Psoas muscle (tissue), 8 donors: ENCODE data around the gene POC1A. TPM values are rescaled to one million over a fixed set of nuclear protein-coding genes. Genes with fewer than 3 reads are reported as not detected.

Experiments used
- ATAC-seq, 4 donors: fragments of 200-7000 bp; cut with Tn5 transposase; one replicate each; pipeline ENCODE4 v1.9.1; 2020; ENCODE audit warnings: moderate library complexity in 3 of 4, mild to moderate bottlenecking in 2 of 4
- DNase-seq, 2 donors: peaks; one replicate each; pipeline ENCODE4 v3.0.0-alpha.2; 2020
- H3K27ac ChIP-seq: fragments of 200-600 bp; one replicate; pipeline ENCODE4 v1.8.0; 2022
- H3K27me3 ChIP-seq, 3 donors: fragments of 200-600 bp in 1 of 3; one replicate each; pipeline versions ENCODE4 v1.6.1 to v1.8.0; 2013 to 2022; ENCODE audit warnings: low read length in 2 of 3, mild to moderate bottlenecking in 2 of 3, moderate library complexity in 1 of 3; ENCODE audit not compliant: insufficient read depth in 3 of 3
- H3K36me3 ChIP-seq, 2 donors: fragments of 200-600 bp in 1 of 2; one replicate each; pipeline versions ENCODE4 v1.6.1 to v1.8.0; 2013 to 2022; ENCODE audit warnings: low read depth in 1 of 2, mild to moderate bottlenecking in 1 of 2, moderate library complexity in 1 of 2; ENCODE audit not compliant: insufficient read depth in 1 of 2
- H3K4me1 ChIP-seq: fragments of 200-600 bp; one replicate; pipeline ENCODE4 v1.8.0; 2022
- H3K4me3 ChIP-seq: fragments of 200-600 bp; one replicate; pipeline ENCODE4 v1.8.0; 2022; ENCODE audit warnings: mild to moderate bottlenecking
- H3K9me3 ChIP-seq: fragments of 200-600 bp; one replicate; pipeline ENCODE4 v1.8.0; 2022
- WGBS, 3 donors: extraction: QIAGEN DNeasy Blood & Tissue Kit; methylation state at CpG; one replicate each; pipeline versions ENCODE4 v1.1.6 to v1.1.7; 2013; 5-methylcytosine and 5-hydroxymethylcytosine counted together
- intact Hi-C, 2 donors: fragments of 100-400 bp; cut with DNase I; formaldehyde crosslinking; loops; one replicate each; pipeline versions ENCODE4 v1.11.0 to v1.14.2; 2022
- polyA plus RNA-seq, 3 donors: library from polyadenylated mRNA; stranded (reverse); fragments of 200-250 nt; gene quantifications; one replicate each; pipeline ENCODE4 v1.2.3, GENCODE V29; 2013
- total RNA-seq, 4 donors: library from RNA; stranded (reverse); fragmentation: NEBNext Ultra II Directional in 2 of 4; extraction: Animal tissue kit (Norgen Biotek cat#: 25700) in 2 of 4; gene quantifications; one replicate each; pipeline versions ENCODE4 v1.2.1 to v1.2.4, GENCODE V29; 2021 to 2023
- TF ChIP-seq, protein P1 (sequence below): fragments of 200-600 bp; IDR thresholded peaks from one replicate; pipeline ENCODE4 v1.8.0; 2022; ENCODE audit warnings: antibody characterized with exemption
- donor health status: healthy with polysubstance abuse.
- donor health status: DM: no; HTN: no; CAD: no; lungs with moderate emphysema.
- donor health status: Bipolar disorder and iron deficiency.
- donor health status: healthy.
- donor health status: DM: yes; HTN: yes; CAD: no.
- donor health status: DM: no; HTN: no; CAD: no.
- donor health status: DM: no; HTN: no; CAD: no.
- donor health status: DM: yes; HTN: yes; CAD: no.

POC1A gene
- total and polyA plus RNA-seq, 7 donors = 0.87 to 3.2 (median 1.7) TPM

DNA sequence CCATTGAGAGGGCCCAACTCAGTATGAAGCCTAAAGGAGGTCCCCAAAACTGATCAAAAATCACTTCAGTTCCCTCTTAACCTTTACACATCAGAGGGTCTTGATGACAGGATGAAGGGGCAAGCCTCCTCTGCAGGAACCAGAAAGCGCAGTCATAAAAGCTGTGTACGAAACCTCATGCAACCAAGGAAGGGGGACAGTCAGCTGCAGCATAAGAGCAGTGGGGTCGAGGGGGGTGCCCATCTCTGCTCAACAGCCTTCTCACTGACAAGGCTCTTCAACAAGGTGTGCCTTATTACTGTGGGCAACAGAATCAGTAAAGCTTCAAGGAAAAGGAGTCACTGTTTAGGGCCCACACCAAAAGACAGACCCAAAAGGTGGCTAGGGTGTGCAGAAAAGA lies 3.9 kb downstream of the POC1A start:
- Histone ChIP-seq H3K27ac (no peak overlapping the region), H3K4me3 (no peak overlapping the region), H3K9me3 (no peaks in the 10 kb centered on the region), H3K4me1 (peaks cover 10% of the 10 kb centered on the region), H3K36me3 (no peaks in the 10 kb centered on the region), H3K27me3 (no peaks in the 10 kb centered on the region)
- TF ChIP-seq, protein P1, sequence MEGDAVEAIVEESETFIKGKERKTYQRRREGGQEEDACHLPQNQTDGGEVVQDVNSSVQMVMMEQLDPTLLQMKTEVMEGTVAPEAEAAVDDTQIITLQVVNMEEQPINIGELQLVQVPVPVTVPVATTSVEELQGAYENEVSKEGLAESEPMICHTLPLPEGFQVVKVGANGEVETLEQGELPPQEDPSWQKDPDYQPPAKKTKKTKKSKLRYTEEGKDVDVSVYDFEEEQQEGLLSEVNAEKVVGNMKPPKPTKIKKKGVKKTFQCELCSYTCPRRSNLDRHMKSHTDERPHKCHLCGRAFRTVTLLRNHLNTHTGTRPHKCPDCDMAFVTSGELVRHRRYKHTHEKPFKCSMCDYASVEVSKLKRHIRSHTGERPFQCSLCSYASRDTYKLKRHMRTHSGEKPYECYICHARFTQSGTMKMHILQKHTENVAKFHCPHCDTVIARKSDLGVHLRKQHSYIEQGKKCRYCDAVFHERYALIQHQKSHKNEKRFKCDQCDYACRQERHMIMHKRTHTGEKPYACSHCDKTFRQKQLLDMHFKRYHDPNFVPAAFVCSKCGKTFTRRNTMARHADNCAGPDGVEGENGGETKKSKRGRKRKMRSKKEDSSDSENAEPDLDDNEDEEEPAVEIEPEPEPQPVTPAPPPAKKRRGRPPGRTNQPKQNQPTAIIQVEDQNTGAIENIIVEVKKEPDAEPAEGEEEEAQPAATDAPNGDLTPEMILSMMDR = no peak
- intact Hi-C loops = no loop called here
- no peak for DNase-seq
- 84 to 98% (median 97%) methylated on average over 3 of the region's 3 CpGs for WGBS, 3 donors
- ATAC-seq = no peak

GRCh38 chr3:52149726-52150125 lies 4.5 kb downstream of the POC1A start:
- WGBS, 3 donors = 93 to 97% (median 95%) methylated on average over 11 of the region's 11 CpGs
- no peak overlapping the region for H3K4me3 ChIP-seq
- H3K9me3 ChIP-seq = no peaks in the 10 kb centered on the region
- TF ChIP-seq, protein P1 = no peak
- intact Hi-C loops = no loop called here
- H3K27ac ChIP-seq = no peak overlapping the region
- ATAC-seq (no peak), DNase-seq (no peak)
- H3K4me1 ChIP-seq = peaks cover 10% of the 10 kb centered on the region
- H3K36me3 ChIP-seq = no peaks in the 10 kb centered on the region
- H3K27me3 ChIP-seq = no peaks in the 10 kb centered on the region

DNA sequence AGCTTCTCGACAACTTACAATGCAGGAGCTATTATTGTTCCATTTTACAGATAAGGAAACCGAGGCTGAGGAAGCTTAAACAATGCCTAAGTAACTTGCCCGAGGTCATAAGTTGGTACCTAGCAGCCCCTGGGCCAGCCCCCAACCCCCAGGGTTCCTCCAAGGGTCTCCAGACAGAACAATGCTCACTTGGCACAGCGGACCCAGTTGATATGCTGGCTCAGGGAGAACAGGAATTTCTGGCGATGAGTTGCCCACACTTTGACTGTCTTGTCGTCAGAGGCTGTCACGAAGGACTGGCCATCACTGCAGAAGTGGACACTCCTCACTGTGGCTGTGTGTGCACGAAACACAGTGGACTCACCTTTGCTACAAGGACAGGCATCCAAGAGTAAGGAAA lies 5.2 kb downstream of the POC1A start:
- Histone ChIP-seq H3K27ac (no peak overlapping the region), H3K9me3 (no peaks in the 10 kb centered on the region), H3K27me3 (no peaks in the 10 kb centered on the region), H3K4me1 (peaks cover 9% of the 10 kb centered on the region), H3K4me3 (no peak overlapping the region), H3K36me3 (no peaks in the 10 kb centered on the region)
- TF ChIP-seq, protein P1 = no peak
- intact Hi-C loops = no loop called here
- ATAC-seq = no peak
- WGBS, 3 donors = 95 to 97% (median 95%) methylated on average over 8 of the region's 8 CpGs
- DNase-seq = peak in 1 of 2 donors; percentile 38

- H3K9me3 ChIP-seq = no peaks in the 10 kb centered on the region
- intact Hi-C loops = no loop called here
- TF ChIP-seq, protein P1 = no peak
- H3K4me1 ChIP-seq = no peaks in the 10 kb centered on the region
- 86 to 90% (median 90%) methylated on average over 8 of the region's 8 CpGs for WGBS, 3 donors
- DNase-seq = peak in 1 of 2 donors; percentile 22
- H3K4me3 ChIP-seq = no peak overlapping the region
- H3K27ac ChIP-seq = no peak overlapping the region
- no peaks in the 10 kb centered on the region for H3K27me3 ChIP-seq
- H3K36me3 ChIP-seq = no peaks in the 10 kb centered on the region
- no peak for ATAC-seq
These were observed 6.4 kb downstream of the POC1A start for GRCh38 chr3:52147804-52148203.

DNA sequence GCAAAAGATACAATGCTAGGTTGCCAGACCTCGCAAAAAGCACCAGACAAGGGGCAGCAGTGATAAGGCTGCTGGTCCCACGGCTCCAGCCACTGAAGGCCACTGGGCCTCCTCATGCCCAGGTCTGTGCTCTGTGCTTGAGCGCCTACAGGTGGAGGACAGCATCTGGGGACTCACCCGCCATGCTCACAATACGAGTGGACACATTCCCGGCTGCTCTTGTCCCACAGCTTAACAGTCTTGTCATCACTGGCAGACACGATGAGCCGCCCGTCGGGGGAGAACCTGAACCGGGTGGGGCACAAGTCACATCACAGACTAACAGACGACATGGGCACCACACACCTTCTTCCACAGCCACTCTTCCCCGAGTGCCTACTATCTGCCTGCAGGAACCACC lies 7.4 kb downstream of the POC1A start:
- H3K4me3 ChIP-seq = no peak overlapping the region
- H3K4me1 ChIP-seq = no peaks in the 10 kb centered on the region
- WGBS, 3 donors = 91 to 95% (median 93%) methylated on average over 13 of the region's 13 CpGs
- no peaks in the 10 kb centered on the region for H3K27me3 ChIP-seq
- DNase-seq (peak in 1 of 2 donors; percentile 44), ATAC-seq (no peak)
- no peak overlapping the region for H3K27ac ChIP-seq
- intact Hi-C loops = no loop called here
- no peaks in the 10 kb centered on the region for H3K9me3 ChIP-seq
- H3K36me3 ChIP-seq = no peaks in the 10 kb centered on the region
- TF ChIP-seq, protein P1 = no peak
